ENCODE data around the gene CDHR2.

DNA sequence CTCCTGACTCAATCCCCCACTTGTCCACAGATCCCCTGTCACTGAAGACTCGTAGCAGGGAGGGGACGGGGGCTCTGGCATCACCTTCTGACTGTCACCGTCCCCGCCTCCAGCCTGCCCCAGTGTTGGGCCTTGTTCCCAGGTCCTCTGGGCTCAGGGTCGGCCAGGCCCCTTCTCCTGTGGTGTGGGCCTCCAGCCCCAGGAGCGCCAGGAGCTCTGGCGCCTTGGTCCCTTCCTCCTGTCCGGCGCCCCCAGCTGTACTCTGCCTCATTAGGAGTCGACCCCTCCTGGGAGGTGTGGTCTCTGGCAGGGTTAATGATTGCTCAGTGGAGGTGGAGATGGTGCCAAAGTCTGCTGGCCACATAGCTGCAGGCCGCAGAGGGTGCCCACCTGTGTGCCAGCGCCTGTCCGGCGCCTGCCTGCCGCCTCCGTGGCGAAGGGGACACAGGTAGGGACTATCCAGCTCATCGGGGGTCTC, at the start of gene CDHR2:
- TF ChIP-seq, protein P1, sequence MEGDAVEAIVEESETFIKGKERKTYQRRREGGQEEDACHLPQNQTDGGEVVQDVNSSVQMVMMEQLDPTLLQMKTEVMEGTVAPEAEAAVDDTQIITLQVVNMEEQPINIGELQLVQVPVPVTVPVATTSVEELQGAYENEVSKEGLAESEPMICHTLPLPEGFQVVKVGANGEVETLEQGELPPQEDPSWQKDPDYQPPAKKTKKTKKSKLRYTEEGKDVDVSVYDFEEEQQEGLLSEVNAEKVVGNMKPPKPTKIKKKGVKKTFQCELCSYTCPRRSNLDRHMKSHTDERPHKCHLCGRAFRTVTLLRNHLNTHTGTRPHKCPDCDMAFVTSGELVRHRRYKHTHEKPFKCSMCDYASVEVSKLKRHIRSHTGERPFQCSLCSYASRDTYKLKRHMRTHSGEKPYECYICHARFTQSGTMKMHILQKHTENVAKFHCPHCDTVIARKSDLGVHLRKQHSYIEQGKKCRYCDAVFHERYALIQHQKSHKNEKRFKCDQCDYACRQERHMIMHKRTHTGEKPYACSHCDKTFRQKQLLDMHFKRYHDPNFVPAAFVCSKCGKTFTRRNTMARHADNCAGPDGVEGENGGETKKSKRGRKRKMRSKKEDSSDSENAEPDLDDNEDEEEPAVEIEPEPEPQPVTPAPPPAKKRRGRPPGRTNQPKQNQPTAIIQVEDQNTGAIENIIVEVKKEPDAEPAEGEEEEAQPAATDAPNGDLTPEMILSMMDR (IDR thresholded peaks at IDR 0.05 in 4 of 5, conservative IDR thresholded peaks at IDR 0.05 in 1 of 5): no peak
- no peak for TF ChIP-seq POLR2A (IDR thresholded peaks at IDR 0.05)

All from gastrocnemius medialis (tissue), 4 donors.